Breast epithelium (tissue), 4 donors: ENCODE results near the gene BCL6. TPM values are rescaled to one million over a fixed set of nuclear protein-coding genes. Genes with fewer than 3 reads are reported as not detected.

Experiments used
- DNase-seq, 2 donors: peaks; one replicate each; pipeline ENCODE4 v3.0.0-alpha.2; 2019; ENCODE audit warnings: low spot score in 2 of 2
- H3K27ac ChIP-seq, 2 donors: fragments of 200-600 bp; sonication (generic) in 1 of 2; one replicate each; pipeline ENCODE4 v1.5.1; 2016 to 2019; ENCODE audit warnings: mild to moderate bottlenecking in 1 of 2
- H3K27me3 ChIP-seq, 2 donors: fragments of 200-600 bp; sonication (generic) in 1 of 2; one replicate each; pipeline versions ENCODE4 v1.5.1 to v1.6.0; 2017 to 2019; ENCODE audit warnings: control low read depth in 1 of 2, mild to moderate bottlenecking in 1 of 2
- H3K36me3 ChIP-seq: fragments of 200-600 bp; one replicate; pipeline ENCODE4 v1.5.1; 2019
- H3K4me1 ChIP-seq, 2 donors: fragments of 200-600 bp; sonication (generic); one replicate each; pipeline ENCODE4 v1.5.1; 2016 to 2019; ENCODE audit warnings: control low read depth in 1 of 2
- H3K4me3 ChIP-seq, 3 donors: fragments of 200-600 bp; sonication (generic); 1 replicate in 2 of 3; 2 replicates in 1 of 3; pipeline ENCODE4 v1.5.1; 2016 to 2019; ENCODE audit warnings: mild to moderate bottlenecking in 3 of 3, moderate library complexity in 2 of 3
- H3K9me3 ChIP-seq, 2 donors: fragments of 200-600 bp; sonication (generic) in 1 of 2; one replicate each; pipeline ENCODE4 v1.5.1; 2016 to 2019; ENCODE audit warnings: control low read depth in 1 of 2
- CTCF ChIP-seq, 3 donors: fragments of 450-650 bp; IDR thresholded peaks; one replicate each; pipeline ENCODE4 v1.5.1; 2016 to 2017; ENCODE audit warnings: antibody characterized with exemption in 3 of 3, mild to moderate bottlenecking in 3 of 3, moderate library complexity in 3 of 3
- POLR2A ChIP-seq: fragments of 450-650 bp; IDR thresholded peaks from one replicate; pipeline ENCODE4 v1.6.1; 2016; ENCODE audit warnings: antibody characterized with exemption, mild to moderate bottlenecking, moderate library complexity
- POLR2AphosphoS5 ChIP-seq, 3 donors: sonication (generic); formaldehyde crosslinking; IDR thresholded peaks; one replicate each; pipeline ENCODE4 v1.6.1; 2017; ENCODE audit warnings: antibody characterized with exemption in 3 of 3
- intact Hi-C: fragments of 100-400 bp; cut with DNase I; formaldehyde crosslinking; loops from one replicate; pipeline ENCODE4 v1.15.1; 2023; ENCODE audit warnings: low total_unique reads
- total RNA-seq, 3 donors: library from RNA; depleted of rRNA; stranded (reverse); fragments of >200 nt; gene quantifications; one replicate each; pipeline ENCODE4 v1.1.0, GENCODE V29; 2016

BCL6 gene
- total RNA-seq, 3 donors from 2014 or later = 281 to 346 (median 283) TPM

- Histone ChIP-seq H3K36me3 (no peaks in the 10 kb centered on the region), H3K4me3 (no peak overlapping the region), H3K27ac (no peak overlapping the region), H3K4me1 (no peaks in the 10 kb centered on the region), H3K27me3 (no peaks in the 10 kb centered on the region), H3K9me3 (no peaks in the 10 kb centered on the region)
- TF ChIP-seq CTCF (IDR thresholded peaks at IDR 0.05) (no peak), POLR2AphosphoS5 (IDR thresholded peaks at IDR 0.05) (no peak), POLR2A (no peak)
- DNase-seq = no peak
- intact Hi-C loops = no loop called here
Measured at GRCh38 chr3:187788984-187789857, 44.0 kb upstream of the BCL6 start.

- TF ChIP-seq CTCF (IDR thresholded peaks at IDR 0.05) (no peak), POLR2AphosphoS5 (IDR thresholded peaks at IDR 0.05) (no peak), POLR2A (no peak)
- Histone ChIP-seq H3K27ac (peak overlapping the region; percentile 60 to 67), H3K9me3 (no peaks in the 10 kb centered on the region), H3K4me3 (no peak overlapping the region), H3K27me3 (no peaks in the 10 kb centered on the region), H3K4me1 (no peaks in the 10 kb centered on the region), H3K36me3 (no peaks in the 10 kb centered on the region)
- intact Hi-C loops = no loop called here
- peak; percentile 61 to 65 for DNase-seq
Measured at GRCh38 chr3:187783098-187783497, 37.8 kb upstream of the BCL6 start.

DNA sequence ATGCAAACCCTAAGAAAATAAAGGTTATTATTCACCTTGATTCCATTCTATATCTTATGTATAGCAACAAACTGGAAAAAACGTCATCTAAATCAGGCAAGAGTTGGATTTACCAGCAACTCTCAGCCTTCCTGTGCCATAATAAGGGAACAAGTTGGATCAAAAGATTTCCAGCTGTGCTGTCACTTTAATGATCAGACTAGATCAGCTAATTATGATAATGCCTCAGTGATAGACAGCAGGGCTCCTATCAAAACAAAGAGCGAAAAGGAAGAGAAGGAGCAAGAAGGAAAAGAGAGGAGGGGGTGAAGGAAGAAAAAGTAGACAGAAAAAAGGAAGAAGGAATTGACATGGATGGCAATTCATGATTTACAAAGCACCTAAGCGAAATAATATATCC is 36.7 kb upstream of the BCL6 start:
- Histone ChIP-seq H3K27ac (no peak overlapping the region), H3K4me1 (no peaks in the 10 kb centered on the region), H3K27me3 (no peaks in the 10 kb centered on the region), H3K9me3 (no peaks in the 10 kb centered on the region), H3K4me3 (no peak overlapping the region), H3K36me3 (no peaks in the 10 kb centered on the region)
- no peak for TF ChIP-seq POLR2AphosphoS5 (IDR thresholded peaks at IDR 0.05)
- no peak for TF ChIP-seq CTCF (IDR thresholded peaks at IDR 0.05)
- TF ChIP-seq POLR2A = no peak
- intact Hi-C loops = no loop called here
- DNase-seq = no peak

- DNase-seq = no peak
- no peak overlapping the region for H3K4me3 ChIP-seq
- intact Hi-C loops = no loop called here
- no peaks in the 10 kb centered on the region for H3K9me3 ChIP-seq
- H3K36me3 ChIP-seq = no peaks in the 10 kb centered on the region
- TF ChIP-seq POLR2A = no peak
- TF ChIP-seq POLR2AphosphoS5 (IDR thresholded peaks at IDR 0.05) = no peak
- no peak for TF ChIP-seq CTCF (IDR thresholded peaks at IDR 0.05)
- H3K27me3 ChIP-seq = no peaks in the 10 kb centered on the region
- H3K4me1 ChIP-seq = no peaks in the 10 kb centered on the region
- H3K27ac ChIP-seq = peak overlapping the region in 1 of 2 donors; percentile 26
Measured at GRCh38 chr3:187781001-187781400, 35.7 kb upstream of the BCL6 start.

GRCh38 chr3:187778726-187779125 is 33.5 kb upstream of the BCL6 start:
- H3K27ac ChIP-seq = no peak overlapping the region
- no peak for DNase-seq
- H3K4me3 ChIP-seq = no peak overlapping the region
- no peaks in the 10 kb centered on the region for H3K4me1 ChIP-seq
- no peaks in the 10 kb centered on the region for H3K36me3 ChIP-seq
- no peaks in the 10 kb centered on the region for H3K27me3 ChIP-seq
- TF ChIP-seq POLR2A (no peak), POLR2AphosphoS5 (IDR thresholded peaks at IDR 0.05) (no peak), CTCF (IDR thresholded peaks at IDR 0.05) (no peak)
- no peaks in the 10 kb centered on the region for H3K9me3 ChIP-seq
- intact Hi-C loops = no loop called here
